Smooth muscle cell of the brain vasculature (primary cell): Measurements from ENCODE around the gene PPP1R1A.

Experiments used
- DNase-seq: peaks from one replicate; pipeline ENCODE4 v3.0.0-alpha.2; 2012; ENCODE audit warnings: low read depth, low spot score

The PPP1R1A gene

GRCh38 chr12:54603872-54604271 lies 15.4 kb upstream of the PPP1R1A start:
- no peak for DNase-seq

- peak; percentile 32 for DNase-seq
These were observed 14.8 kb upstream of the PPP1R1A start for GRCh38 chr12:54603173-54603814.

GRCh38 chr12:54602661-54603060 lies 14.2 kb upstream of the PPP1R1A start:
- DNase-seq, result no peak

- DNase-seq, result no peak
These were observed 13.4 kb upstream of the PPP1R1A start for GRCh38 chr12:54601841-54602240.

GRCh38 chr12:54598970-54599369 lies 10.5 kb upstream of the PPP1R1A start:
- no peak for DNase-seq

GRCh38 chr12:54596526-54596946 lies 8.1 kb upstream of the PPP1R1A start:
- DNase-seq, result peak; percentile 32

- DNase-seq, result no peak
These were observed 7.0 kb upstream of the PPP1R1A start for GRCh38 chr12:54595471-54595870.

- no peak for DNase-seq
These were observed 5.3 kb upstream of the PPP1R1A start for GRCh38 chr12:54593725-54594124.

- DNase-seq, result no peak
These were observed 4.7 kb upstream of the PPP1R1A start for GRCh38 chr12:54593135-54593534.

GRCh38 chr12:54592316-54592715 lies 3.9 kb upstream of the PPP1R1A start:
- DNase-seq, result no peak

GRCh38 chr12:54590978-54591591 lies 2.6 kb upstream of the PPP1R1A start:
- DNase-seq, result no peak

GRCh38 chr12:54589964-54590363 lies 1.5 kb upstream of the PPP1R1A start:
- DNase-seq, result no peak

GRCh38 chr12:54588890-54589267 lies 420 bp upstream of the PPP1R1A start:
- no peak for DNase-seq

GRCh38 chr12:54587315-54587873 lies 1.1 kb downstream of the PPP1R1A start:
- no peak for DNase-seq

- no peak for DNase-seq
These were observed 1.8 kb downstream of the PPP1R1A start for GRCh38 chr12:54586620-54587019.

- no peak for DNase-seq
These were observed 3.2 kb downstream of the PPP1R1A start for GRCh38 chr12:54585243-54585642.

- DNase-seq, result no peak
These were observed 4.3 kb downstream of the PPP1R1A start for GRCh38 chr12:54584128-54584527.

- no peak for DNase-seq
These were observed 4.7 kb downstream of the PPP1R1A start for GRCh38 chr12:54583726-54584125.

- DNase-seq, result no peak
These were observed 7.0 kb downstream of the PPP1R1A start for GRCh38 chr12:54581412-54581811.

GRCh38 chr12:54579696-54580333 lies 8.6 kb downstream of the PPP1R1A start:
- DNase-seq, result peak; percentile 33

GRCh38 chr12:54579258-54579657 lies 9.2 kb downstream of the PPP1R1A start:
- no peak for DNase-seq

- DNase-seq, result no peak
These were observed 9.7 kb downstream of the PPP1R1A start for GRCh38 chr12:54578778-54579177.

GRCh38 chr12:54572881-54573280 lies 15.6 kb downstream of the PPP1R1A start:
- DNase-seq, result no peak
